GM19467 (cell line): ENCODE measurements around the gene CALM3.
"Not testable (repeated sequence)": the region's sequence is repeated elsewhere in the genome, so short reads cannot be mapped to it uniquely, and the experiment has no call there.

Experiments
- ATAC-seq: cut with Tn5 transposase; IDR thresholded peaks from one replicate; pipeline ENCODE4 v1.9.1; 2021; ENCODE audit warnings: mild to moderate bottlenecking, moderate library complexity; ENCODE audit not compliant: unreplicated experiment

The CALM3 gene

GRCh38 chr19:46601318-46602224, at the start of gene CALM3:
Gene CALM3 (plus strand): TSS chr19:46601330. CDS start chr19:46601435, 105 bp downstream.
- ATAC-seq, result no peak

DNA sequence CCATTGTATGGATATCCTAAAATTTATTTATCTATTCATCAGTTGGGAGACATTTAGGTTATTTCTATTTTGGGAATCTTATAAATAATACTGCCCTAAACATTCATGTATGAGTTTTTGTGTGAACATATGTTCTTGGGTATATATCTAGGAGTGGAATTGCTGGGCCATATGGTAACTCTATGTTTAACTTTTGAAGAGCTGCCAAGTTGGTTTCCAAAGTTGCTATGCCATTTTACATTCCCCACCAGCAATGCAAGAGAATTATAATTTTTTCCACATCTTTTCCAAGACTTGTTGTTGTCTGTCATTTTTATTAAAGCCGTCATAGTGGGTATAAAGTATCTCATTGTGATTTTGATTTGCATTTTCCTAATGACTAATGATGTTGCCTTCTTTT, 48.2 kb upstream of the CALM3 start:
- ATAC-seq, result no peak

DNA sequence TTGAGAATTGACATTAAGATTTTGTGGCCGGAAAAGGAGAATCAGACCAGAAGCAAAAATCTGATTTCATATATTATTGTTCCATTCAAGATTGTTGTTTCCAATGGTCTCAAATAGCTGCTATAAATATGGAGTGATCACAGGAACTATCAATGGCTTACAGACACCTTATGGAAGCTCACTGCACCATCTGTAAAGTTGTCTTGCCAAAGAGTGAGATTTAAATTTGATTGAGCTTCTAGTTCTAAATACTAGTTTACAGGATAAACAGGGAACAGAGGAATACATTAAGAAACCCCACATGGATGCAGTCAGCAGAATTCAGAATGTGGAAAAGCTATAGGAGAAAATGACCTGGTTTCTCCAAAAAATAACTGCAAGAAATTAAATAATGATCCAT, 47.0 kb upstream of the CALM3 start:
- ATAC-seq, result no peak

DNA sequence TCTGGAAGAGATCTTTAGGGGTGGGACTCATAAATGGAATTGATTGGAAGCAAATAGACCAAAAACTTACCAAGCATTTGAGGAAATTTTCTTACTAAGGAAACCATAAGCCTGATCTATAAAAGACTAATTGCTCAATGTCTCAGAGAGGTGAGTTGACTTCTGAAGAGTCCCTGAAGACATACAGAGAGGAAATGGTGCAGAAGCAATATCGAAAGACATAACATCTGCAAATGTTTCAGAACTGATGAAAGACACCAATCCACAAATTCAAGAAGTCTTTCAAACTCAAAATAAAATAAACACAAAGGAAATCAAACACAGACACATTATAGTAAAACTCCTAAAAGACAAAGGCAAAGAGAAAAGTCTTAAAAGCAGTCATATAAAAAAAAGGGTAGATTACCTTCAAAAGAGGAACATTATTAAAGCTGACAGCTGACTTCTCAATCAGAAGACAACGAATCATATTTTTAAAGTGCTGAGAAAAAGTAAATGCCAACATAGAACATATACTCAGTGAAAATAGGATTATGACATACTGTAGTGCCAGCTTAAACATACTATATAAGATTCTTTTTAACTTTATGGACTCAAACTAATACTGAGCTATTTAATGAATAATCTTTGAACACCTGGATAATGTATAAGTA, 45.4 kb upstream of the CALM3 start:
- ATAC-seq, result no peak

GRCh38 chr19:46556471-46556870, 44.7 kb upstream of the CALM3 start:
- not testable (repeated sequence) for ATAC-seq

DNA sequence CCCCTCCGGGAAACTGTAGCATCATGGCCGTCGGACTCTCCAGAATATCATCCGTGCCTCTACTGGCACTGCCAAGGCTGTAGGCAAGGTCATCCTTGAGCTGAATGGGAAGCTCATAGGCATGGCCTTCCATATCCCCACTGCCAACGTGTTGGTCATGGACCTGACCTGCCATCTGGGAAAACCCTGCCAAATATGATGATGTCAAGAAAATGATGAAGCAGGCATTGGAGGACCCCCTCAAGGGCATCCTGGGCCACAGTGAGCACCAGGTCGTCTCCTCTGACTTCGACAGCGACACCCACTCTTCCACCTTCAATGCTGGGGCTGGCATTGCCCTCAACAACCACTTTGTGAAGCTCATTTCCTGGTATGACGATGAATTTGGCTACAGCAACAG, 41.9 kb upstream of the CALM3 start:
- ATAC-seq, result no peak

GRCh38 chr19:46559675-46560074, 41.5 kb upstream of the CALM3 start:
- not testable (repeated sequence) for ATAC-seq

GRCh38 chr19:46564701-46565100, 36.4 kb upstream of the CALM3 start:
- no peak for ATAC-seq

DNA sequence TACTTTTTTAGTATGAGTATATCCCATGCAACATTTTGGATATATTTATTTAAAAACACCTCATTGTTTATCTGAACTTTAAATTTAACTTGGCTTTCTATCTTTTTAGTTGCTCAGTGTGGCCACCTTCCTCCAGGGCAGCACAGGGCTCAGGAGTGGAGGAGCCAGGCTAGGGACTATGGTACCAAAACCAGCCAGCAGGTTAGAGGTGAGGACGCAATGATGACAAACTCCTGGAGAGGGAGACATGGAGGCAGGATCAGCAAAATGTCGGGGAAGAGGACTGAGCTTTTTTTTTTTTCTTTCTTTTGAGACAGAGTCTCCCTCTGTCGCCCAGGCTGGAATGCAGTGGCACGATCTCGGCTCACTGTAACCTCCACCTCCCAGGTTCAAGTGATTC, 29.6 kb upstream of the CALM3 start:
- ATAC-seq, result no peak

- no peak for ATAC-seq
Measured at GRCh38 chr19:46573679-46574498, 27.2 kb upstream of the CALM3 start.

DNA sequence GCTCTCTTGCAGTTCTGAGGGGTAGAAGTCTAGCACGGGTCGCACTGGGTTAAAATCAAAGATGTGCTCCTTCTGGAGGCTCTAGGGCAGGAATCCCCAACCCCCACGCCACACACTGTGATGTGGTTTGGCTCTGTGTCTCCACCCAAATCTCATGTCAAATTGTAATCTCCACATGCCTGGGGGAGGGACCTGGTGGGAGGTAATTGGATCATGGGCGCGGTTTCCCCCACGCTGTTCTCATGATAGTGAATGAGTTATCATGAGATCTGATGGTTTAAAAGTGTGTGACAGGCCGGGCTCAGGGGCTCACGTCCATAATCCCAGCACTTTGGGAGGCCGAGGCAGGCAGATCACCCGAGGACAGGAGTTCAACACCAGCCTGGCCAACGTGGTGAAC, 26.6 kb upstream of the CALM3 start:
- no peak for ATAC-seq

DNA sequence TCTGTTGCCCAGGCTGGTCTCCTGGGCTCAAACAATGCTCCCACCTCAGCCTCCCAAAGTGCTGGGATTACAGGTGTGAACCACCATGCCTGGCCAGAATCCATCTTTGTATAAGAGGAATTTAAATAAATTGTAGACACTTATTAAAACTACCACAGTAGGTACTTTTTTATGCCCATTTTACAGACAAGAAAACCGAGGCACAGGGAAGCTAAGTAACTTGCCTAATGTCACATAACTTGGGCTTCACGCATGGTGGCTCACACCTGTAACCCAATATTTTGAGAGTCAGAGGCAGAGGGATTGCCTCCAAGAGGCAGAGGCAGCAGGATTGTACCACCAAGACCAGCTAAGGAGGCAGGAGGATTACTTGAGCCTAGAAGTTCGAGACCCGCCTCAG, 22.7 kb upstream of the CALM3 start:
- ATAC-seq, result no peak

DNA sequence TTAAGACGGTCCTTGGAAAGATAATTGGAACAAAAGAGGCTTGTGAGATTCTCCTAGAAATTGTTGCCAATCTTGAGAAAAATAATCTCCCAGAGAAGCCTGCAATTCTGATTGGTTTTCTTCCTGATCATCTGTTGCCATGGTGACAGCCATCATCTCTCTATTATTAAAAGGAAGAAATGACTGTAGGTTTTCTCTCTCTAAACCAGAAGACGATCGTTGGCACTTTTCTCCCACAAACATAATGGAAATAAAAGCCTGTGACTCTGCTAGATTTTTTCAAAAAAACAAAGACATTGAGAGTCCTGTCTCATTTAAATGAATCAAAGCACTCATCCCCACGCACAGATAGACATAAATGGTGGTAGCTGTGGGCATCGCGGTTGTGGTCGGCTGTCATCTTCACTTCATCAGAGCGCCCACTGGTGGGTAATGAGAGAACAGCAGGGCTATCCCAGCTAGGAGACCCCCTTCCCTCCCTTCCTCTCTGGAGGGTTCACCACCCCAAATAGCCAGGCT, 21.7 kb upstream of the CALM3 start:
- no peak for ATAC-seq

DNA sequence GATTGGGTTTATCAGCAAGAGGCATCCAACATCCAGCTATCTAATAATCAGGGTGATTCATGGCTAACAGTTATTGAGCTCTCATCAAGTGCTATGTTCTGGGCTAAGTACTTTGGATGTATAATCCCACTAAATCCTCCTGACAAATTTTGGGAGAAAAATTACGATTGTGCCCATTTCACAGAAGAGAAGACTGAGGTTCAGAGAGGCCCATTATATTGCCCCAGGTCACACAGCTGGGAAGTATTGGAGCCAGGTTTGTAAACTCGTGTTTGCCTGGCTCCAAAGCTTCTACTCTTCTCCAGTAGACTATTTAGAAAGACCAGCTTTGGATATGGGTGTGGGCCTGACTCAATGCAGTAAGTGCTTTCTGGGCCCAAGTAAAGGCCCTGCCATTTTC, 20.9 kb upstream of the CALM3 start:
- ATAC-seq, result no peak

GRCh38 chr19:46585539-46585938, 15.6 kb upstream of the CALM3 start:
- no peak for ATAC-seq

DNA sequence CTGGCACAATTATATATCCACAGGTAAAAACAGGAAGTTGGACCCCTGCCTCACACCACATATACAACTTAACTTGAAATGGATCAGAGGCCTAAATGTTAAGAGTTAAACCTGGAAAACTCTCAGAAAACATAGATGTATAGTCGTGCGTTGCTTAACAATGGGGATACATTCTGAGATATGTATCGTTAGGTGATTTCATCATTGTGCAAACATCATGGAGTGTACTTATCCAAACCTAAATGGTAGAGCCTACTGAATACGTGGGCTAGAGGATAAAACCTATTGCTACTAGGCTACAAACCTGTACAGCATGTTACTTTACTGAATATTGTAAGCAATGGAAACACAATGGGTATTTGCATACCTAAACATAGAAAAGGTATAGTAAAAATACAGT, 14.8 kb upstream of the CALM3 start:
- ATAC-seq, result no peak

GRCh38 chr19:46587861-46588260, 13.3 kb upstream of the CALM3 start:
- no peak for ATAC-seq

- no peak for ATAC-seq
Measured at GRCh38 chr19:46591254-46591653, 9.9 kb upstream of the CALM3 start.

DNA sequence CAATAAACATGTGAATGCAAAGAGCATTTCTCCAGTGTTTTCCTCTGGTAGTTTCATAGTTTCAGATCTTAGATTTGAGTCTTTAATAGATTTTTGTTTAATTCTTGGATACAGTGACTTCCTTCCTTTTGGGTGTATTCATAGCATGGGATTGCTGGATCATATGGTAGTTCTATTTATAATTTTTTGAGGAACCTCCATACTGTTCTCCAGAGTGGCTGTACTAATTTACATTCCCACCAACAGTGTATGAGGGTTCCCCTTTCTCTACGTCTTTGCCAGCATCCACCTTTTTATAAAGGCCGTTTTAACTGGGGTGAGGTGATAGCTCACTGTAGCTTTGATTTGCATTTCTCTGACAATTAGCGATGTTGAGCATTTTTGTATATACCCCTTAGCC, 9.3 kb upstream of the CALM3 start:
- no peak for ATAC-seq

- no peak for ATAC-seq
Measured at GRCh38 chr19:46596008-46596407, 5.1 kb upstream of the CALM3 start.

DNA sequence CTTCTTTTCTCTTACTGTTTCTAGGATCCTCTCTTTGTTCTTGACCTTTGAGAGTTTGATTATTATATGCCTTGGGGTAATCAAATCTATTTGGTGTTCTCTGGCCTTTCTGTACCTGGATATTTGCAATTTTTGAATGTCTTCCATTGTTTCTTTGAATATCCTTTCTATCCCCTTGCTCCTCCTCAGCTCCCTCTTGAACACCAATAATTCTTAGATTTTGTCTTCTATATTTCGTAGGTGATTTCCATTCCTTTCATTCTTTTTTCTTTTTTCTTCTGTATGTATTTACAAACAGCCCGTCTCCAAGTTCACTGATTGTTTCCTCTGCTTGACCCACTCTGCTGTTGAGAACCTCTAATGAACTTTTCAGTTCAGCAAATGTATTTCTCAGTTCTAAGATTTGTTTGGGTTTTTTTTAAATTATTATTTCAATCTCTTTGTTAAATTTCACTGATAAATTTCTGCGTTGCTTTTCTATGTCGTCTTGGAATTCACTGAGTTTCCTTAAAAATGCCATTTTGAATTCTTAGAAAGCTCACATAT, 2.7 kb upstream of the CALM3 start:
- ATAC-seq, result no peak
